ENCODE data around the gene TMEM236. TPM values are rescaled to one million over a fixed set of nuclear protein-coding genes. Genes with fewer than 3 reads are reported as not detected.
A peak's percentile ranks its signal among the peaks of the same experiment; 100 is the strongest.

The TMEM236 gene
- polyA plus RNA-seq, 10 donors = 0.21 to 0.69 (median 0.47) TPM

DNA sequence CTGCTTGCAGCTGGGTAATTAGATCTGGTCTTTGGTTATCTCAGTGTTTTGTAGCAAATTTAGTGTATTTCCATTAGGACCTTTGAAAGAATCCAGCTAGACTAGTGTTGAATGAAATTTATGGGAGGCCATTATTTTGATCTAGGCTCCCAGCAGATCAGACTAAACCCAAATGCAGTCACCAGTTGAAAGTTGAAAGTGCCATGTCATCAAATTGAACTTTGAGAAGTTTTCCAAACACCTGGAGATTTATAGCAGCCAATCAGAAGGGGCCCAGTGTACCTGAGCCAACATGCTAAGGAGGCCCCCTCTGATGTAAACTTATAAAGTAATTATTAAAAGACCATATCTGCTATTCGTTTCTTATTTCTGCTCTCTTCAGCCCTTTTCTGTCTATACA lies 11.3 kb upstream of the TMEM236 start:
- no peak for DNase-seq

DNA sequence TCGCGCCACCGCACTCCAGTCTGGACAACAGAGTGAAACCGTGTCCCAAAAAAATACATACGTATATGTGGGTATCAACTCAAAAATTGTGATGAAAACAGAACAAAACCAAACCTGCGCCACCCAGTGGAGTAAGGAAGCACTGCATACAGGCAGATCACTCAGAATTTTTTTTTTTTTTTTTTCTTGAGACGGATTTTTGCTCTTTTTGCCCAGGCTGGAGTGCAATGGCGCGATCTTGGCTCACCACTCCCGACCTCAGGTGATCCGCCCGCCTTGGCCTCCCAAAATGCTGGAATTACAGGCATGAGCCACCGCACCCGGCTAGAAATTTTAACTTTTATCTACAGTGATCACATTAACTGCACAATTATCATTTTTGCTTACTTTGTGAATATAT lies 9.1 kb upstream of the TMEM236 start:
- peak; percentile 18 to 62 (median 49) for DNase-seq

DNA sequence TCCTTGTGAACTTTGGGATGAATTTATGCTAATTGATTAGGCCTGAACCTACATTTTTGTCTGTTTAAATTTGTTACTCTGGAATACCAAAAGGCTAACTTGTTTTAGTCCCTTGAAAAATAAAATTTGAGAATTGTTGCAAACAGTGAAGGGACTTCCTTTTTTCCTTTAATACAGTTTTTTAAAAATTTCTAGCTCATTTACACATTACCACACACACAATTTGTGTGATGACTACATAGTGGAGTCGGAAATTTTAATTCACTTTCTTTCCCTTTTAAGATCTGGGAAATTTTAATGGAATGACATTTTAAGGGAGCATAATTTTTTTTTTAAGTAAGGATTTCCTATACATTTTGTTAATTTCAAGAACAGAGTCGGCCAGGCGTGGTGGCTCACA lies 8.6 kb upstream of the TMEM236 start:
- no peak for DNase-seq

GRCh38 chr10:17744341-17744861 lies 7.6 kb upstream of the TMEM236 start:
- peak in 1 of 3 donors; percentile 26 for DNase-seq

DNA sequence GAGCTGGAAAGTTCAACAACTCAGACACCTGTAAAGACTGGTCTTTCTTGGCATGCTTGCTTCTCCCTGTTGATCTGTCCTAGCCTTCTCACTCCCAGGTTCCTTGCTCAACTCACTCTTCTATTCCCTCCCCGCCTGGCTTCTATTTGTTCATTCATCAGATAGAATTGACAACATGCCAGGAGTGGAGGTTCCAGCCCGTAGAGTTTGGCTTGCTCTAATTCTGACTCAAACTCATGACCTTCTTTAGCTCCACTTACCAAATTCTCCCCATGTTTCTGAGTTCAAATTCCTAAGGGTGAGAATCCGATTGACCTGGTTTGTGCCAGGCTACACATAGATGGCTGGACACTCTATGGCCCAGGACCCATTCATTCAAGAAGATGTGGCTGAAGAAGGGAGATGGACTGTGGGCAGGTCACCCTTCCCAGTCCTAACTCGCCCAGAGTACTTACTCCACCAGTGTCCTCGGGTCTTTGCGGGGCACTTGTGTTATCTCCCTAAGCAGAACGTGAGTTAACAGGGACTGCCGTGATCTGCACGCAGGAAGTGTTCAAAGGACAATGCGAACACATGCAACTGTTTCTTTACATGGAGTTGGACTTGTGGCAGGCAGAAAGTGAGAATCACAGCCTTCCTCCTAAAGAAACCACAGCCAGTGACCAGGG lies 4.0 kb upstream of the TMEM236 start:
- no peak for DNase-seq

GRCh38 chr10:17749890-17750289 lies 2.1 kb upstream of the TMEM236 start:
- no peak for DNase-seq

- peak in 1 of 3 donors; percentile 14 for DNase-seq
These were observed 4.7 kb downstream of the TMEM236 start for GRCh38 chr10:17756557-17757217.

DNA sequence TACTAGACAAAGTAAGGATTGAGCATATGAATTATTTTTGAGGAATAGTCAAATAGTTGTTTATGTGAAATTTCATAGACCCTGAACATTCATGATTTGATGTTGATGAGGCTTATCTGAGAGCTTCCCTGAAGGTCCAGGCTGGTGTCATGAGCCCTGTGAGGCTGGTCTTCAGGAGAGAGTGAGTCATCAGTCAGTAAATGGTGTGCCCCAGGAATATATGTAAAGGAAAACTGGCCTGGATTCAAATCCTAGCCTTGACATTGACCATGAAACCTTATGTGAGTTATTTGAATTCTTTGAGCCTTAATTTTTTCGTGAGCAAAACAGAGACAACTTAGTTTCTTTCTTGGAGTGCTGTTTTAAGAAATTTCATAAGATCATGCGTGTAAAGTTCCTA lies 6.2 kb downstream of the TMEM236 start:
- no peak for DNase-seq

DNA sequence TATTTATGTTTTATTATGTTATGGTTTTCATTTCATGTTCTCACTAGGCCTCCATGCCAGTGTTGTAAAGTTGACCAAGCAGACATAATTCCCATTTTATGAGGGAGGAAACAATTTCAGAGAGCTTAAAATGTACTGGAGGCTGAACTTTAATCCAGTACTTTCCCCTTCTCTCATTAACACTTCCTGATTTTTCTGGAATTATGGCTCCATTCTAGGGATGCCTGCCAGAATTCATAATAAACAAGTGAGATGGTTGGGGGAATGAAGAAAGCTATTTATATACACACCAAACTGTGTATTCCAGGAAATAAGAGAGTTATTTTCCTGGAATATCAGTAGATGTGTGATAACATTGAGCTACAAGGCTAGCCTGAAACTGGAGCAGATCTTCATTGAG lies 6.9 kb downstream of the TMEM236 start:
- DNase-seq = no peak

DNA sequence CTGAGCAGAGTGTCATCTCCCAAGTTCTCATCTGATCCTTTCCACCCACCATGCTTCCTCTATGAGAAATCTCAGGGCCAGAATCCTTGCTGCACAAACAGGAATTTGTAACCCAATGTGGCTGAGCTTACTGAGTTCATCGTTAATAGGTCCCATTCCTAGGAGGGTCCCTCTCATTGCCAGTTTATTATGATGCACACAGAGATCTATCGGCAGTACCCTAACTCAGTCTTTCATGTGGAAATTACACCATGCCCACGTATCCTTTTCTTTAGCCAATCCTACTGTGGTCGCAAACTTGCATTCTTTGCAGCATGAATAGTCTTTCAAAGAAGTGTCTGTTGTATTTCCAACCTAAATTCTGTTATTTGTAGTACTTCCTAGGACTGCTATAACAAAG lies 12.1 kb downstream of the TMEM236 start:
- DNase-seq = no peak

- no peak for DNase-seq
These were observed 13.6 kb downstream of the TMEM236 start for GRCh38 chr10:17765602-17766001.

DNA sequence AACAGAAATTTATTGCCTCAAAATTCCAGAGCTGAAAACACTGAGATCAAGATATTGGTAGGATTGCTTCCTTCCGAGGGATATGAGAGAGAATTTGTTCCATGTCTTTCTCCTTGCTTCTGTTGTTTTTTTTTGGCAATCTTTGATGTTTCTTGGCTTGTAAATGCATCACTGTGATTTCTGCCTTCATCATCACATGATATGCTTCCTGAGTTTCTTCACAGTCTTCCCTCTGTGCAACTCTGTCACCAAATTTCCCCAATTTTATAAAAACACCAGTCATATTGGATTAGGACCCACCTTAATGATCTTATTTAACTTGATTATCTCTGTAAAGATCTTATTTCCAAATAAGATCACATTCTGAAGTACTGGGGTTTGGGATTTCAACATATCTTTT lies 14.7 kb downstream of the TMEM236 start:
- no peak for DNase-seq

- DNase-seq = no peak
These were observed 16.5 kb downstream of the TMEM236 start for GRCh38 chr10:17768496-17768895.

- DNase-seq = no peak
These were observed 17.0 kb downstream of the TMEM236 start for GRCh38 chr10:17768957-17769356.

GRCh38 chr10:17771017-17771416 lies 19.0 kb downstream of the TMEM236 start:
- no peak for DNase-seq

GRCh38 chr10:17779784-17780183 lies 27.8 kb downstream of the TMEM236 start:
- DNase-seq = peak in 1 of 3 donors; percentile 39

DNA sequence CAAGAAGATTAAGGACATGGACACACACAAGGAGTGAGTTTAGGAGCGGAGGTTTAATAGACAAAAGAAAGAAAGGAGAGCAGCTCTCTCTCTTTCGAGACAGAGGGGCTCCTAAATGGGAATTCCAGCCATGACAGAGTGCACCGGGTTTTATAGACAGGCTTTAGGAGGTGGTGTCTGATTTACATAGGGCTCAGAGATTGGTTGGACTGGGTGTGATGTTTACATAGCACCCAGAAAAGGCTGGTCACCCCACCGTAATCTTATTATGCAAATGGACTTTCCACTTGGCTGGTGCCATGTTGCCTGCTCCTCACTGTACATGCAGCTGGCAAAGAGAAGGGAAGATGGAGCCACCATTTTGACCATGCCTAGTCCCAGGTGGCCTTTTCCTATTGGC lies 28.7 kb downstream of the TMEM236 start:
- no peak for DNase-seq

DNA sequence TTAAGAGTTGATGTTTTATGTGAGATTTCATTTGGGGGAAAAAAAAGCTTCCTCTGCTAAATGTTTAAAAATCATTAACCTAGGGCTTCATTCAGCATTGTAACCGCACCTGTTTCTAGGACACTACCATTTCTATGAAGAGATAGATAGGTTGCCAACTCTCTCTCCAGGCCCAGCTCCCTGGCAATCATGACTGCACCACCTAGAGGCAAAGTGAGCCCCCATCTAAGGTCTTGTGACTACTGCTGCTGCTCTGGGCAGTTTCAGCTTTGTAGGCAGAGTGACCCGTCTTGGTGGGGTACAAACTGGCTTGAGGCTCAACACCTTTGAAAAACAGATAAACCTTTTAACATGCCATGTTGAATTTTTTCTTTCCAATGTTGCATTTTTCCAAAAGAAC lies 29.9 kb downstream of the TMEM236 start:
- DNase-seq = no peak

- DNase-seq = no peak
These were observed 31.1 kb downstream of the TMEM236 start for GRCh38 chr10:17782921-17783665.

GRCh38 chr10:17783751-17784150 lies 31.8 kb downstream of the TMEM236 start:
- DNase-seq = no peak

GRCh38 chr10:17784688-17785087 lies 32.7 kb downstream of the TMEM236 start:
- DNase-seq = no peak

DNA sequence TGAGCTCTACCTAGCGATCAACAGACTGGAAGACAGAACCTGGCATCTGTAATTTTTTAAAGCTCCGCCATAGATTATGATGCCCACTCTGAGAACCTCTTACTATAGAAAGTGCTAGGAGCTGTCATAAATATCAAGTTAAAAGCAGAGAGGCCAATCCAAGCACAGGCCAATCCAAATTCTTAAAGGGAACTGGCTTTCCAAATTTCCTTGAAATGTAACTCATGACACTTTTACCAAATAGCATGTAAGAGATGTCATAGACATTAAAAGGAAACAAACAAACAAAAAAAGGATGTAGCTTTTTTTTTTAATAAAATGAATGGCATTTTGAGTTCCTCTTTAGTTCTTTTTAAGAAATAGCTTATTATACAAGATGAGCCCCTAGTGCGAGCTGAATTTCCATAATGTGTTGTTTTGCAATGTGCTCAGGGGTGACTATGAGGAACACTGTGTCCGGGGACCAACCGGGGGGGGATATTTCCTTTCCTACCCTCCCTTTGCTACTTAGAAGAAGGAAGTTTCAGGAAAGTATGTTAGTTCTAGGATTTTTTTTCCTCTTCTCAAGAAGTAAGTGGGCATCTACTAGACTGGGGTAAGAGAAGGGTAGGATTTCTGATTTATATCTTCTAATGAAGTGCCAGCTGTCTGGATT lies 33.4 kb downstream of the TMEM236 start:
- peak in 1 of 3 donors; percentile 36 for DNase-seq
